ENCODE data around the gene HTR2A. TPM values are rescaled to one million over a fixed set of nuclear protein-coding genes. Genes with fewer than 3 reads are reported as not detected.

HTR2A gene
- total and polyA plus RNA-seq, 10 of the 15 experiments (the other 5 are each of a cell fraction or from before 2014, with no cell fraction given): not detected

DNA sequence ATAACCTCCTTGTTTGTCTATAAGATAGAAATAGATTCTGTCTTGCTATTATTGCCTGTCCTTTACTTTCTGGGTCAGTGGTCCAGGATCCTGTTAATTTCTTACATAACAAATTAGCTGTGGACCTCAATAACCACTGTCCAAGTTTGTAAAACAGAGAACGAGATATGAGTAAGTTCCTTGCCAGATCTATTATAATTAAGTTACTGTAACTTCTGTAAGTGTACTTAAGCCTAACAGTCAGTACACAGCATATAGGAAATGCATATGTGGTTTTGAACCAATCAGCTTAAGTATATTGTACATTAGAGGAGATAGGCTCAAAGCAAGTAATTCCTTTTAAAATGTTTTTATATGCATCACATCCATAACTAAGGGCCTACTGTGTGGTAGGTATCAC is 34.9 kb downstream of the HTR2A start:
- RAD21 ChIA-PET (ENCODE audit: unreplicated experiment): no interaction called here
- H2AFZ ChIP-seq (ENCODE audit: control insufficient read depth, low read depth, low read length): no peak overlapping the region
- intact Hi-C loops (cut with micrococcal nuclease; ENCODE audit: unreplicated experiment): no loop called here

DNA sequence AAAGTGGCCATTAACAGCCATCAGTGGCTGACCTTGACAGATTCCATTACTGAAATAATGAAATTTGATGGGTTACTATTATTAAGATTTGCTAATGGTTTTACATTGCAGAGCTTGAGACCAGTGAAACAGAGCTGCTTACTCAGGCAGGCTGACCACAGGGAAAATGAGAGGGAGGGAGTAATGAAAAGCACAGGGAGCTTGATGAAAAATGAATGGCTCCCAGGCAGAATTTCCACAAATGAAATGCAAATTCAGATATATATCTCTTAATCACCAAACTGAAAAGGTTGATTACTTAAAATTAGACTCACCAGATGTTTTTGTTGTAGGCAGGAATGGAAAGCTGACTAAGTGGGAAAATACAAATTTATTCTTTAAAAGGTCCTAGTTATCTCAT is 36.1 kb downstream of the HTR2A start:
- RAD21 ChIA-PET (ENCODE audit: unreplicated experiment): no interaction called here
- H3K9ac ChIP-seq (ENCODE audit: control insufficient read depth, insufficient read depth, low read length): no peak overlapping the region
- SMC1A ChIA-PET (ENCODE audit: uncharacterized antibody, unreplicated experiment): interaction anchor here (0.8 kb wide), 1 partner anchor 10 kb away, joined by 3 read pairs; no protein-coding TSS in a partner anchor
- FAIRE-seq: no peak
- no peak overlapping the region for H2AFZ ChIP-seq (ENCODE audit: control insufficient read depth, low read depth, low read length)
- H3K27me3 ChIP-seq (replicated peaks in 1 of 2; ENCODE audit: control insufficient read depth in 2 of 2, insufficient read depth in 2 of 2, low read length in 1 of 2): no peaks in the 10 kb centered on the region
- peaks cover 5% of the 10 kb centered on the region; the same call in 1 of the 2 replicates for H3K4me1 ChIP-seq (ENCODE audit: control insufficient read depth, insufficient read depth, low read length)
- no peaks in the 10 kb centered on the region for H4K20me1 ChIP-seq (ENCODE audit: control insufficient read depth, insufficient read depth)
- in situ Hi-C loops (cut with MboI): no loop called here
- no peaks in the 10 kb centered on the region for H3K36me3 ChIP-seq (ENCODE audit: control insufficient read depth in 2 of 2, insufficient read depth in 2 of 2, low read length in 1 of 2)
- intact Hi-C loops (cut with micrococcal nuclease; ENCODE audit: unreplicated experiment): no loop called here
- BruUV-seq (replicated peaks): no TSS peak
- no peak overlapping the region for H3K4me3 ChIP-seq
- CTCF ChIA-PET: interaction anchor here (1.5 kb wide), 1 partner anchor 32 kb away, joined by 4 read pairs; no protein-coding TSS in a partner anchor
- no peak overlapping the region for H3K27ac ChIP-seq (ENCODE audit: control insufficient read depth, insufficient read depth)
- POLR2A ChIA-PET: no interaction called here
- ATAC-seq: no peak
- H3K4me2 ChIP-seq (ENCODE audit: control insufficient read depth, insufficient read depth): no peak overlapping the region
- no peak for DNase-seq (ENCODE audit: low read depth, low spot score)
- H3K9me3 ChIP-seq (replicated peaks; ENCODE audit: control insufficient read depth, insufficient read depth, low read length): no peaks in the 10 kb centered on the region
- no peaks in the 10 kb centered on the region for H3K79me2 ChIP-seq (ENCODE audit: control insufficient read depth, insufficient read depth, low read length)
- TF ChIP-seq MTA2 (IDR thresholded peaks at IDR 0.05; ENCODE audit: low read depth): no peak
- TF ChIP-seq EGR1 (IDR thresholded peaks at IDR 0.05; ENCODE audit: borderline replicate concordance in 1 of 2, low read depth in 2 of 2, low read length in 2 of 2): no peak
- TF ChIP-seq, protein P1, sequence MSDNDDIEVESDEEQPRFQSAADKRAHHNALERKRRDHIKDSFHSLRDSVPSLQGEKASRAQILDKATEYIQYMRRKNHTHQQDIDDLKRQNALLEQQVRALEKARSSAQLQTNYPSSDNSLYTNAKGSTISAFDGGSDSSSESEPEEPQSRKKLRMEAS (IDR thresholded peaks at IDR 0.05; ENCODE audit: low read depth, low read length): no peak
- TF ChIP-seq, protein P2, sequence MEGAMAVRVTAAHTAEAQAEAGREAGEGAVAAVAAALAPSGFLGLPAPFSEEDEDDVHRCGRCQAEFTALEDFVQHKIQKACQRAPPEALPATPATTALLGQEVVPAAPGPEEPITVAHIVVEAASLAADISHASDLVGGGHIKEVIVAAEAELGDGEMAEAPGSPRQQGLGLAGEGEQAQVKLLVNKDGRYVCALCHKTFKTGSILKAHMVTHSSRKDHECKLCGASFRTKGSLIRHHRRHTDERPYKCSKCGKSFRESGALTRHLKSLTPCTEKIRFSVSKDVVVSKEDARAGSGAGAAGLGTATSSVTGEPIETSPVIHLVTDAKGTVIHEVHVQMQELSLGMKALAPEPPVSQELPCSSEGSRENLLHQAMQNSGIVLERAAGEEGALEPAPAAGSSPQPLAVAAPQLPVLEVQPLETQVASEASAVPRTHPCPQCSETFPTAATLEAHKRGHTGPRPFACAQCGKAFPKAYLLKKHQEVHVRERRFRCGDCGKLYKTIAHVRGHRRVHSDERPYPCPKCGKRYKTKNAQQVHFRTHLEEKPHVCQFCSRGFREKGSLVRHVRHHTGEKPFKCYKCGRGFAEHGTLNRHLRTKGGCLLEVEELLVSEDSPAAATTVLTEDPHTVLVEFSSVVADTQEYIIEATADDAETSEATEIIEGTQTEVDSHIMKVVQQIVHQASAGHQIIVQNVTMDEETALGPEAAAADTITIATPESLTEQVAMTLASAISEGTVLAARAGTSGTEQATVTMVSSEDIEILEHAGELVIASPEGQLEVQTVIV (IDR thresholded peaks at IDR 0.05; ENCODE audit: borderline replicate concordance, partially characterized antibody): no peak
- no peak for TF ChIP-seq SMARCA5 (IDR thresholded peaks at IDR 0.05)
- no peak for TF ChIP-seq LARP7 (IDR thresholded peaks at IDR 0.05)
- TF ChIP-seq, protein P3, sequence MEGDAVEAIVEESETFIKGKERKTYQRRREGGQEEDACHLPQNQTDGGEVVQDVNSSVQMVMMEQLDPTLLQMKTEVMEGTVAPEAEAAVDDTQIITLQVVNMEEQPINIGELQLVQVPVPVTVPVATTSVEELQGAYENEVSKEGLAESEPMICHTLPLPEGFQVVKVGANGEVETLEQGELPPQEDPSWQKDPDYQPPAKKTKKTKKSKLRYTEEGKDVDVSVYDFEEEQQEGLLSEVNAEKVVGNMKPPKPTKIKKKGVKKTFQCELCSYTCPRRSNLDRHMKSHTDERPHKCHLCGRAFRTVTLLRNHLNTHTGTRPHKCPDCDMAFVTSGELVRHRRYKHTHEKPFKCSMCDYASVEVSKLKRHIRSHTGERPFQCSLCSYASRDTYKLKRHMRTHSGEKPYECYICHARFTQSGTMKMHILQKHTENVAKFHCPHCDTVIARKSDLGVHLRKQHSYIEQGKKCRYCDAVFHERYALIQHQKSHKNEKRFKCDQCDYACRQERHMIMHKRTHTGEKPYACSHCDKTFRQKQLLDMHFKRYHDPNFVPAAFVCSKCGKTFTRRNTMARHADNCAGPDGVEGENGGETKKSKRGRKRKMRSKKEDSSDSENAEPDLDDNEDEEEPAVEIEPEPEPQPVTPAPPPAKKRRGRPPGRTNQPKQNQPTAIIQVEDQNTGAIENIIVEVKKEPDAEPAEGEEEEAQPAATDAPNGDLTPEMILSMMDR (IDR thresholded peaks at IDR 0.05 in 2 of 3, conservative IDR thresholded peaks at IDR 0.05 in 1 of 3; ENCODE audit: control insufficient read depth in 2 of 3, extremely low read depth in 1 of 3, insufficient read depth in 1 of 3, low read depth in 3 of 3, low read length in 3 of 3): no peak
- TF ChIP-seq SUPT20H (IDR thresholded peaks at IDR 0.05; ENCODE audit: borderline replicate concordance, control insufficient read depth, low read depth, low read length): no peak
- TF ChIP-seq, protein P4, sequence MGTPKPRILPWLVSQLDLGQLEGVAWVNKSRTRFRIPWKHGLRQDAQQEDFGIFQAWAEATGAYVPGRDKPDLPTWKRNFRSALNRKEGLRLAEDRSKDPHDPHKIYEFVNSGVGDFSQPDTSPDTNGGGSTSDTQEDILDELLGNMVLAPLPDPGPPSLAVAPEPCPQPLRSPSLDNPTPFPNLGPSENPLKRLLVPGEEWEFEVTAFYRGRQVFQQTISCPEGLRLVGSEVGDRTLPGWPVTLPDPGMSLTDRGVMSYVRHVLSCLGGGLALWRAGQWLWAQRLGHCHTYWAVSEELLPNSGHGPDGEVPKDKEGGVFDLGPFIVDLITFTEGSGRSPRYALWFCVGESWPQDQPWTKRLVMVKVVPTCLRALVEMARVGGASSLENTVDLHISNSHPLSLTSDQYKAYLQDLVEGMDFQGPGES (IDR thresholded peaks at IDR 0.05): no peak

More for the DNA sequence above, 34.9 kb downstream of the HTR2A start:
- DNase-seq (ENCODE audit: low read depth, low spot score) (no peak), ATAC-seq (no peak; the same call in 2 of the 3 replicates), FAIRE-seq (no peak)
- WGBS (ENCODE audit: insufficient coverage, insufficient replicate concordance, low lambda C conversion rate, missing lambda C conversion rate): 0% methylated on average over 1 of the region's 1 CpG
- Histone ChIP-seq H3K4me2 (ENCODE audit: control insufficient read depth, insufficient read depth) (no peak overlapping the region), H3K27me3 (replicated peaks in 1 of 2; ENCODE audit: control insufficient read depth in 2 of 2, insufficient read depth in 2 of 2, low read length in 1 of 2) (no peaks in the 10 kb centered on the region), H3K36me3 (ENCODE audit: control insufficient read depth in 2 of 2, insufficient read depth in 2 of 2, low read length in 1 of 2) (no peaks in the 10 kb centered on the region), H3K9me3 (replicated peaks; ENCODE audit: control insufficient read depth, insufficient read depth, low read length) (no peaks in the 10 kb centered on the region), H3K4me1 (ENCODE audit: control insufficient read depth, insufficient read depth, low read length) (peaks cover 5% of the 10 kb centered on the region; the same call in 1 of the 2 replicates), H4K20me1 (ENCODE audit: control insufficient read depth, insufficient read depth) (no peaks in the 10 kb centered on the region), H3K79me2 (ENCODE audit: control insufficient read depth, insufficient read depth, low read length) (no peaks in the 10 kb centered on the region), H3K27ac (ENCODE audit: control insufficient read depth, insufficient read depth) (no peak overlapping the region), H3K9ac (ENCODE audit: control insufficient read depth, insufficient read depth, low read length) (no peak overlapping the region), H3K4me3 (no peak overlapping the region)
- SMC1A ChIA-PET (ENCODE audit: uncharacterized antibody, unreplicated experiment): no interaction called here
- no peak for TF ChIP-seq TCF7 (IDR thresholded peaks at IDR 0.05; ENCODE audit: borderline replicate concordance)
- TF ChIP-seq ZNF384 (IDR thresholded peaks at IDR 0.05; ENCODE audit: borderline replicate concordance, low read depth, low read length): no peak
- no peak for TF ChIP-seq ZNF622 (IDR thresholded peaks at IDR 0.05)
- TF ChIP-seq KDM1A (IDR thresholded peaks at IDR 0.05; ENCODE audit: borderline replicate concordance): no peak
- TF ChIP-seq RUNX3 (IDR thresholded peaks at IDR 0.05; ENCODE audit: low read length): peak; percentile 39; the same call in 1 of the 2 replicates
- in situ Hi-C loops (cut with MboI): no loop called here
- CTCF ChIA-PET: no interaction called here
- no TSS peak for BruUV-seq (replicated peaks)
- POLR2A ChIA-PET: no interaction called here

All from GM12878 (cell line).